K562 (cell line): ENCODE measurements around the gene RORB. TPM values are rescaled to one million over a fixed set of nuclear protein-coding genes. Genes with fewer than 3 reads are reported as not detected.

Source experiments
- ATAC-seq: fragments of 200-7000 bp; cut with Tn5 transposase; 3 replicates; pipeline ENCODE4 v1.9.1; 2020; ENCODE audit warnings: moderate library complexity
- BruUV-seq: library from RNA; stranded (reverse); fragments of 400-500 nt; replicated peaks from 2 replicates; lab custom pipeline; 2021; lab: Mats Ljungman, UMichigan
- CTCF ChIA-PET: fragments of 300-600 bp; formaldehyde crosslinking; extraction: SDS; loops from one replicate; lab custom pipeline; 2021; ENCODE audit warnings: low intra/inter-chr PET ratio; lab: Yijun Ruan, JAX
- POLR2A ChIA-PET: fragments of 300-600, 350-650 bp; sonication (Branson Sonifier 250); formaldehyde crosslinking; extraction: SDS; loops from one replicate; lab custom pipeline; 2021; ENCODE audit warnings: antibody characterized with exemption, inconsistent platforms; lab: Yijun Ruan, JAX
- DNase-seq, 4 experiments: peaks; one replicate each; pipeline versions ENCODE4 v3.0.0 to v3.0.0-alpha.2; 2011 to 2018; ENCODE audit warnings: low spot score in 3 of 4, mixed read lengths in 3 of 4; ENCODE audit errors: extremely low read depth in 1 of 4
- FAIRE-seq: peaks from 2 replicates; lab custom pipeline; 2011; peaks lifted over from hg19 to GRCh38; lab: Jason Lieb, UNC
- H2AFZ ChIP-seq: 2 replicates; pipeline ENCODE4 v1.6.0; 2011; ENCODE audit warnings: low read depth, low read length, control low read depth, inconsistent platforms
- H3K27ac ChIP-seq: fragments of 200-600 bp; 3 replicates; pipeline ENCODE4 v1.8.0; 2011; ENCODE audit warnings: low read depth, mild to moderate bottlenecking, control low read depth, inconsistent platforms, low read length, moderate library complexity, mixed read lengths; ENCODE audit errors: extremely low read depth
- H3K27me3 ChIP-seq, 2 experiments: fragments of 300-600 bp in 1 of 2; 2 replicates in 1 of 2; 3 replicates in 1 of 2; pipeline versions ENCODE4 v1.6.0 to v1.8.0; 2011; ENCODE audit warnings: inconsistent platforms in 2 of 2, low read length in 2 of 2, mild to moderate bottlenecking in 1 of 2, mixed read lengths in 1 of 2, moderate library complexity in 1 of 2; ENCODE audit not compliant: control insufficient read depth in 2 of 2, insufficient read depth in 2 of 2
- H3K36me3 ChIP-seq: fragments of 300-600 bp; 3 replicates; pipeline ENCODE4 v1.8.0; 2011; ENCODE audit warnings: mild to moderate bottlenecking, low read length, inconsistent platforms; ENCODE audit not compliant: control insufficient read depth, insufficient read depth
- H3K4me1 ChIP-seq, 2 experiments: fragments of 200-600 bp in 1 of 2; replicated peaks in 1 of 2; 2 replicates in 1 of 2; 3 replicates in 1 of 2; pipeline versions ENCODE4 v1.5.1 to v1.8.0; 2011; ENCODE audit warnings: inconsistent platforms in 2 of 2, low read length in 2 of 2, mild to moderate bottlenecking in 1 of 2, mixed read lengths in 1 of 2, moderate library complexity in 1 of 2; ENCODE audit not compliant: control insufficient read depth in 2 of 2, insufficient read depth in 2 of 2
- H3K4me2 ChIP-seq: 2 replicates; pipeline ENCODE4 v1.6.1; 2011; ENCODE audit warnings: low read length, control low read depth, inconsistent platforms, mixed read lengths; ENCODE audit not compliant: insufficient read depth
- H3K4me3 ChIP-seq: fragments of 200-600 bp; sonication (generic), shearing (Covaris generic); 2 replicates; pipeline ENCODE4 v1.5.1; 2016; ENCODE audit warnings: control low read depth, inconsistent platforms
- H3K79me2 ChIP-seq: fragments of 200-600 bp; 3 replicates; pipeline ENCODE4 v1.8.0; 2011; ENCODE audit warnings: low read length, inconsistent platforms; ENCODE audit not compliant: control insufficient read depth, insufficient read depth
- H3K9ac ChIP-seq, 2 experiments: 2 replicates each; pipeline versions ENCODE4 v1.6.0 to v1.6.1; 2011; ENCODE audit warnings: low read depth in 2 of 2, low read length in 2 of 2, control low read depth in 1 of 2, inconsistent platforms in 1 of 2, mild to moderate bottlenecking in 1 of 2, mixed read lengths in 1 of 2; ENCODE audit not compliant: insufficient read depth in 1 of 2
- H3K9me1 ChIP-seq: one replicate; pipeline ENCODE4 v1.6.0; 2011; ENCODE audit warnings: inconsistent platforms, mild to moderate bottlenecking, low read length, moderate library complexity; ENCODE audit not compliant: control insufficient read depth, insufficient read depth
- H3K9me3 ChIP-seq: replicated peaks from 2 replicates; pipeline ENCODE4 v1.5.1; 2011; ENCODE audit warnings: low read depth, low read length, inconsistent platforms; ENCODE audit not compliant: control insufficient read depth, insufficient read depth
- H4K20me1 ChIP-seq: replicated peaks from 2 replicates; pipeline ENCODE4 v1.6.1; 2011; ENCODE audit warnings: low read length, inconsistent platforms, mixed read lengths; ENCODE audit not compliant: control insufficient read depth, insufficient read depth
- POU5F1 ChIP-seq: fragments of 150-350 bp; IDR thresholded peaks from 2 replicates; pipeline ENCODE4 v1.6.1; 2014; ENCODE audit warnings: borderline replicate concordance, low read length, low read depth, mild to moderate bottlenecking; ENCODE audit not compliant: partially characterized antibody
- TAL1 ChIP-seq: fragments of 450-650 bp; IDR thresholded peaks from 2 replicates; pipeline ENCODE4 v1.6.1; 2016; ENCODE audit warnings: mild to moderate bottlenecking
- TARDBP ChIP-seq: fragments of 450-650 bp; IDR thresholded peaks from 2 replicates; pipeline ENCODE4 v1.6.1; 2016
- ZBTB1 ChIP-seq: sonication (generic); formaldehyde crosslinking; IDR thresholded peaks from 2 replicates; pipeline ENCODE4 v1.8.1; 2023; ENCODE audit warnings: missing genetic modification reagents, low read depth, mild to moderate bottlenecking, borderline replicate concordance
- WGBS: fragments of 100-300 bp; shearing (Covaris generic); methylation state at CpG from one replicate; pipeline ENCODE4 v1.1.6; 2016; ENCODE audit warnings: low coverage, mixed read lengths; ENCODE audit not compliant: insufficient coverage; ENCODE audit errors: missing lambda C conversion rate; 5-methylcytosine and 5-hydroxymethylcytosine counted together
- in situ Hi-C: fragments of 300-500 bp; cut with MboI; formaldehyde crosslinking; loops from 4 replicates; pipeline ENCODE4 v1.15.0; 2018; ENCODE audit warnings: inconsistent platforms, mixed read lengths
- intact Hi-C: fragments of 100-400 bp; cut with micrococcal nuclease; formaldehyde crosslinking; loops from 2 replicates; pipeline ENCODE4 v1.14.2; 2022
- polyA plus RNA-seq, 8 experiments: library from polyadenylated mRNA; depleted of rRNA in 4 of 8; stranded (reverse) in 5 of 8; unstranded in 3 of 8; fragments of >200 nt; fragmentation: Nextera tagmentation in 2 of 8; fragmentation: Illumina TruSeq in 1 of 8; extraction: Ambion mirVana in 2 of 8; extraction: Trizol in 1 of 8; gene quantifications; 2 replicates each; pipeline versions ENCODE4 v1.2.1 to v1.2.3, GENCODE V29; 2011 to 2014; ENCODE audit warnings: inconsistent platforms in 1 of 8, missing spikeins in 1 of 8
- total RNA-seq, 7 experiments: library from RNA; depleted of rRNA in 6 of 7; stranded (reverse); fragments of >200 nt in 6 of 7; fragmentation: Illumina TruSeq in 2 of 7; extraction: Trizol in 2 of 7; gene quantifications; 2 replicates each; pipeline versions ENCODE4 v1.2.1 to v1.2.3, GENCODE V29; 2011 to 2021; ENCODE audit warnings: low replicate concordance in 1 of 7
- TF ChIP-seq, protein P1 (sequence below), 2 experiments: fragments of 450-650 bp in 1 of 2; IDR thresholded peaks; 2 replicates each; pipeline ENCODE4 v1.6.1; 2011 to 2017; ENCODE audit warnings: low read depth in 2 of 2, antibody characterized with exemption in 1 of 2, borderline replicate concordance in 1 of 2, low read length in 1 of 2, mild to moderate bottlenecking in 1 of 2, mixed read lengths in 1 of 2; ENCODE audit not compliant: control insufficient read depth in 1 of 2

Gene RORB
- total and polyA plus RNA-seq, 9 of the 15 experiments (the other 6 are each of a cell fraction or from before 2014, with no cell fraction given): not detected

DNA sequence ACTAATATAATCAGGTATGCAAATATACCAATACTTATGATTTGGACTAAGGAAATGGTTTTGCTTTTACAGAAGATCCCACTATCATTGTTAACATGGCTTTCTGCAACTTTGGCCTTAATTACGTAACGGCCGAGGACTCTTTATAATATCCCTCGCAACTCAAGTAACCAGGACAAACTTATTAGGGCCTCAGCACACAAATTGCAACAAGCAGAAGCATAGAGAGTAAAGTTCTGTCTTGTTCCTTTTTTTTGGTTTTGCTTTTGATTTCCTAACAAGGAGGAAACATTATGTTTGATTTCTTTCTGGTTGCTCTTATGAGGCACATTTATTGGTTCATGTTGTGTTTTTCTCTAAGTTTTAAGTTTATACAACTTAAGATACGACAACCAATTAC is 60.4 kb downstream of the RORB start:
- DNase-seq: no peak
- no peak overlapping the region for H3K4me3 ChIP-seq
- H3K4me2 ChIP-seq: no peak overlapping the region
- H3K36me3 ChIP-seq: no peaks in the 10 kb centered on the region
- H3K27me3 ChIP-seq: no peaks in the 10 kb centered on the region
- WGBS: 1% methylated on average over 5 of the region's 5 CpGs
- CTCF ChIA-PET: no interaction called here
- no peaks in the 10 kb centered on the region for H3K9me1 ChIP-seq
- H3K4me1 ChIP-seq: no peaks in the 10 kb centered on the region
- POLR2A ChIA-PET: no interaction called here
- H3K27ac ChIP-seq: no peak overlapping the region
- no peaks in the 10 kb centered on the region for H3K9me3 ChIP-seq
- no peaks in the 10 kb centered on the region for H3K79me2 ChIP-seq
- no peaks in the 10 kb centered on the region for H4K20me1 ChIP-seq
- TF ChIP-seq POU5F1 (no peak), ZBTB1 (CRISPR knock-in tag) (no peak), TAL1 (no peak), TARDBP (no peak)
- TF ChIP-seq, protein P1, sequence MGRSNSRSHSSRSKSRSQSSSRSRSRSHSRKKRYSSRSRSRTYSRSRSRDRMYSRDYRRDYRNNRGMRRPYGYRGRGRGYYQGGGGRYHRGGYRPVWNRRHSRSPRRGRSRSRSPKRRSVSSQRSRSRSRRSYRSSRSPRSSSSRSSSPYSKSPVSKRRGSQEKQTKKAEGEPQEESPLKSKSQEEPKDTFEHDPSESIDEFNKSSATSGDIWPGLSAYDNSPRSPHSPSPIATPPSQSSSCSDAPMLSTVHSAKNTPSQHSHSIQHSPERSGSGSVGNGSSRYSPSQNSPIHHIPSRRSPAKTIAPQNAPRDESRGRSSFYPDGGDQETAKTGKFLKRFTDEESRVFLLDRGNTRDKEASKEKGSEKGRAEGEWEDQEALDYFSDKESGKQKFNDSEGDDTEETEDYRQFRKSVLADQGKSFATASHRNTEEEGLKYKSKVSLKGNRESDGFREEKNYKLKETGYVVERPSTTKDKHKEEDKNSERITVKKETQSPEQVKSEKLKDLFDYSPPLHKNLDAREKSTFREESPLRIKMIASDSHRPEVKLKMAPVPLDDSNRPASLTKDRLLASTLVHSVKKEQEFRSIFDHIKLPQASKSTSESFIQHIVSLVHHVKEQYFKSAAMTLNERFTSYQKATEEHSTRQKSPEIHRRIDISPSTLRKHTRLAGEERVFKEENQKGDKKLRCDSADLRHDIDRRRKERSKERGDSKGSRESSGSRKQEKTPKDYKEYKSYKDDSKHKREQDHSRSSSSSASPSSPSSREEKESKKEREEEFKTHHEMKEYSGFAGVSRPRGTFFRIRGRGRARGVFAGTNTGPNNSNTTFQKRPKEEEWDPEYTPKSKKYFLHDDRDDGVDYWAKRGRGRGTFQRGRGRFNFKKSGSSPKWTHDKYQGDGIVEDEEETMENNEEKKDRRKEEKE (IDR thresholded peaks at IDR 0.05; ENCODE audit: borderline replicate concordance in 1 of 2, control insufficient read depth in 1 of 2, low read depth in 2 of 2, low read length in 1 of 2): no peak
- TF ChIP-seq, all 486 proteins: peak for 0
- FAIRE-seq (no peak), ATAC-seq (no peak)
- in situ Hi-C loops: loop anchor here (25.0 kb wide), 1 partner anchor 1345 kb away; no protein-coding TSS in a partner anchor
- H3K9ac ChIP-seq: no peak overlapping the region
- intact Hi-C loops: no loop called here
- no TSS peak for BruUV-seq
- no peak overlapping the region for H2AFZ ChIP-seq
